ENCODE results near the gene SMC1A.
"Not testable (repeated sequence)": the region's sequence is repeated elsewhere in the genome, so short reads cannot be mapped to it uniquely, and the experiment has no call there.

Gene SMC1A

DNA sequence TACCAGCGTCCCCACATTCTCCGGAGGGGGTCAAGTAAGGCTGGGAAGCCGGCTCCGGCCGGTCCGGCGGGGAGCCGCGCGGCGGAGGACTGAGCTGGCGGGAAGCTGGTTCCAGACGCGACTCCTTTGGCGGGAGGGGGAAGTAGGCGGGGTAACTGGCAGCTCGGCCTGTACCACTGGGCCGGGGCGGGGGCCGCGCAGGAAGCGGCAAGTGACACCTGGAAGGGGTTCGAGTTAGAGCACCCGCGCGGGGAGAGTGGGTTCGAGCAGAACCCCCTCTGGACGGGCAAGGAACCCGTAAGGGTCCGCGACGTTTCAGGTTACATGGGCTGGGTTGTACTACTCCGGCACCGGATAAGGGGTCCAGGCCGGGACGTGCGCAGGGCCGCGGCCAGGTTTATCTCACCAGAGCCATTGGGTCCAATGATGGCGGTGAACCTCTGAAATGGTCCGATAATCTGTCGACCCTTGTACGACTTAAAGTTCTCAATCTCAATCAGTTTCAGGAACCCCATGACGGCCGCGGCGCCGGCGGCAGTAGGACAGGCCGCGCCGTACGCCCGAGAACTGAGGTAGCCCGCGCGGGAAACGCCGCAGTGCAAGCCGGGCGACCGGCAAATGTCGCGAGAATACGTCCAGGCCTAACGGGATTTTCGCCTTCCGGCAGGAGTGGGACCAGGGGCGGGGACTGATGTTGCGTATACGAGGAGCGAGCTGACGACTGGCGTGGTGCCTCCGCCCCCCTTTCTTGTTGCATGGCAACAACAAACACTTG, at the start of gene SMC1A:
SMC1A (minus strand) TSS at position 569 of the 775 bp plus-strand sequence; CDS start at position 515, 54 bp downstream.
- DNase-seq = peak; percentile 95

DNA sequence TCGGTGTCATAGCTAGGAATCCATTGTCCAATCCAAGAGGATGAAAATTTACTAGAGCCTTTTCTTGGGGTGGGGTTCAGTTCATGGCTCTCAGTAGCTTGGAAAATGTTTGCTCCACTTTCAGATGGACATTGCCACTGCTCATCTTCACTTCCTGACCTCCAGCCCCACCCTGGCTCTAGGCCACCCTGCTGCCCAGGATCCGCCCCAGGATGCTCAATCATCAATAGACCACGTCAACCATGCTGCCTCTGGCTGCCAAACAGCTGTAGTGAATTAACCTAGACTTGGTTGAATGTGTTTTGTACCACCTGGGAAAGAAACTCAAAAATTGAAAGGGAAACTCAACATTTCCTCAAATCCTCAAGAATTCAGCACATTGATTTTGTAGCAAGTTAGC, 48.9 kb upstream of the SMC1A start:
- DNase-seq = no peak

DNA sequence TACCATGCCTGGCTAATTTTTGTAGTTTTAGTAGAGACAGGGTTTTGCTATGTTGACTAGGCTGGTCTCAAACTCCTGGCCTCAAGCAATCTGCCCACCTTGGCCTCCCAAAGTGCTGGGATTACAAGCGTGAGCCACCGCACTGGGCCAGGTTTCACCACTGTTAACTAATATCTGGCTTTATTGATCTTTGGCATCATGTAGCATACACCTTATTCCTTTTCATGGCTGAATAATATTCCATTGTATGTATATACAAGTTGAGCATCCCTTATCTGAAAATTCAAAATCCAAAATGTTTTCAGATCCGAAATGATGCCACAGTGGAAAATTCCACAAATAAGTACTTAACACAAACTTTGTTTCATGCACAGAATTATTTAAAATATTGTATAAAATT, 46.2 kb upstream of the SMC1A start:
- not testable (repeated sequence) for DNase-seq

DNA sequence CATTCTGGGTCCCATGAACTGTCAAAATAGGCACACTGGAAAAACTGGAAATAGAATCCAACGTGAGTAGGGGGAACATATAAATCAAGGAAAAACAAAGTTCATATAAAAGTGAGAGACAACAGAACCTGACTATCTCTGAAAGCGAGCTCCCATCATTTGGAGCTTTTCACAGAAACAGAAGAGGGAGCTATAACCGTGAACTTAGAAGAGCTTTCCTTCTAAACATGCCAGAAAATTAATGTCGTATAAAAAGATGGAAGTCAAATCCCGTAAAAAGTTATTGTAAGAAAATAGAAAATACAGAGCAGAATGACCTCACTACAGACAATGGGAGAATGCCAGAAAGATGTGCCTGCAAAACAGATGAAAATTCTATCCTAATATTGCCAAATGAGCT, 35.6 kb upstream of the SMC1A start:
- no peak for DNase-seq

DNA sequence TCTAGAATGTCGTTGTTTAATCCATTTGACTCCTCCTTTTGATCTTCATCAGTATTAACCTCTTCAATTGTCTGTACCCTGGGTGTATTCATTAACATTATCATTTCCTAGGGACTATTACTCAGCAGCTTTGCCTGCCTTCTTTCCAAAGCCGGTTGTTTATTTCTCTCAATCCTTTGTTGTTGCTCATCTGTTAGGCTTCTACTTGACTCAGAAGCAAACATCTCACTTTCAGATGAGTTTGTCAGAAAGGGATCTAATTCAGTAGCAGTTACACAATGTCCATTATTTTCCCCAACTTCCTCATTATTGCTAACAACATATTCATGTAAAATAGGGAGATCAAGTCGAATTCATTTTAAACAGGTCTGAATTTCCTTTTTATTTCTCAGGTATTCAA, 33.8 kb upstream of the SMC1A start:
- no peak for DNase-seq

DNA sequence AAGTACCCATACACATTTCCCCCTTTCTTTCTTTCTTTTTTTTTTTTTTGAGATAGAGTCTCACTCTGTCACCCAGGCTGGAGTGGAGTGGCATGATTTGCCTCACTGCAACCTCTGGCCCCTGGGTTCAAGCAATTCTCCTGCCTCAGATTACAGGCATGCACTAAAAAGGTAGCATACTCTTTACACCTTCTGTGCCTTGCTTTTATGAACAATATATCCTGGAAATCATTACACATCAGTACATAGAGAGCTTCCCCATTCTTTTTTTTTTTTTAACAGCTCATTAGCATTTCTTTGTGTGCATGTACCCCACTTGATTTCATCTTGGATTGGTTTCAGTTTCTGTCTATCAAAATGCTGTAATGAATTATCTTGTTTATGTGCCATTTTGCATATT, 30.4 kb upstream of the SMC1A start:
- no peak for DNase-seq

DNA sequence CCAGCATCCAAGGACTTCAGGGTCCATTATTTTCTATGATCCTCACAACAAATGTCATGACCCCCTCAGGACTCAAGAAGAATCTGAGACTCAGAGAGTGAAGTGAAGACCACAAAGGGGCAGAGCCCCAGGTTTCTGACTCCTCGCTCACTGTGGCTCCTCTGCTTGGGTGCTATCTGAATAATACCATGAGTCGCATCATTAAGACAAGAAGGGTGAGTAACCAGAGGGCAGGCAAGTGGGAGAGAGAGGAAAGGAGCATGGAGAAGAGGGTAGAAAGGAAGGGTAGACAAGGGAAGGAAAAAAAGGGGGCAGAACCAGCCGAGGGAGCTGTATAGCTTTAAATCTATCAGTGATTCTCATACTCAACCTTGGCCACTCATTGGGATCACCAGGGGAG, 27.2 kb upstream of the SMC1A start:
- DNase-seq = no peak

DNA sequence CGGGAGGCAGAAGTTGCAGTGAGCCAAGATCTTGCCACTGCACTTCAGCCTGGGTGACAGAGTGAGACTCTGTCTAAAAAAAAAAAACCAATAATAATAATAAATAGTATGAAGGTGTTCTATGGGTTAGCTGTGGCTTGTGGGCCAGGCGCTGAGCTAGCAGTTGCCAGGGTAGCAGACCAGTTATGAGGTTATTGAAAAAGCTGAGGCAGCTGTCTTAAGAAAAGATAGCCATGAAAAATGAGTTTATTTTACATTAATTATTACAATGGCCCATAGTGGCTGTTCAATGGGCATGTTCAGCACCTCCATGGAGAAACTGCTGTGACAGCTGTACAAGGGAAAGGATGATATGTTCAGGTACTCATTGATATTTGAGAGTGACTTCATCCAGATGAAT, 25.0 kb upstream of the SMC1A start:
- no peak for DNase-seq

DNA sequence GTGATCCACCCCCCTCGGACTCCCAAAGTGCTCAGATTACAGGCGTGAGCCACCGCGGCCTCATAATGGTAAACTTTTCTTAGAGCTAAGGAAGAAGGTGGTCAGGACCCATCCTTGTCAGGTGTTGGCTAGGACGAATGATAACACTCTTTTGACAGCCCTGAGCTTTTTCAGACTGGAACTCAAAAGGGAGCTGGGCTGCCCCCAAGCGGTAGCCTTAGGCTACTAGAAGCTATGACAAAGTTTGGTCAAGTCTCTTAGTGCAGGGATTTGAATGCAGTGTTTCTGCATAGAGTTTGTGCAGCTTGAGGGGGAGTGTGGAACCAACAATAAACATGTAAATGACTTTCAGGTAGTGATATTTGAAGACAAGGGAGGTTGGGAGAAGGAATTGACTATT, 23.5 kb upstream of the SMC1A start:
- no peak for DNase-seq

DNA sequence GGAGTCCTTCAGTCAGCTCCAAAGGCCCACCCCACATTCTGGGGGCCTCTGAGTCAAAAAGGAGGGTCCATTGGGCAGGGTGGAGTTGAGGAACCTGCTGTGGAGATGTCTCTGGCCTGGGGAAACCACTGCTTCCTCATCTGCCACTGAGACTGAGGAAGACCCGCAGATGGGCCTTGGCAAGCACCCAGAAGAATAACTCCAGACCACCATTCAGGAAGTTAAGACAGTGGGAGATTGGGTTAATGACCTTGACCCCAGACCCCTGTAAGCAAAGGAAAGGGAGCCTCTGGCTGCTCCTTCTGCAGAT, 19.8 kb upstream of the SMC1A start:
- DNase-seq = no peak

DNA sequence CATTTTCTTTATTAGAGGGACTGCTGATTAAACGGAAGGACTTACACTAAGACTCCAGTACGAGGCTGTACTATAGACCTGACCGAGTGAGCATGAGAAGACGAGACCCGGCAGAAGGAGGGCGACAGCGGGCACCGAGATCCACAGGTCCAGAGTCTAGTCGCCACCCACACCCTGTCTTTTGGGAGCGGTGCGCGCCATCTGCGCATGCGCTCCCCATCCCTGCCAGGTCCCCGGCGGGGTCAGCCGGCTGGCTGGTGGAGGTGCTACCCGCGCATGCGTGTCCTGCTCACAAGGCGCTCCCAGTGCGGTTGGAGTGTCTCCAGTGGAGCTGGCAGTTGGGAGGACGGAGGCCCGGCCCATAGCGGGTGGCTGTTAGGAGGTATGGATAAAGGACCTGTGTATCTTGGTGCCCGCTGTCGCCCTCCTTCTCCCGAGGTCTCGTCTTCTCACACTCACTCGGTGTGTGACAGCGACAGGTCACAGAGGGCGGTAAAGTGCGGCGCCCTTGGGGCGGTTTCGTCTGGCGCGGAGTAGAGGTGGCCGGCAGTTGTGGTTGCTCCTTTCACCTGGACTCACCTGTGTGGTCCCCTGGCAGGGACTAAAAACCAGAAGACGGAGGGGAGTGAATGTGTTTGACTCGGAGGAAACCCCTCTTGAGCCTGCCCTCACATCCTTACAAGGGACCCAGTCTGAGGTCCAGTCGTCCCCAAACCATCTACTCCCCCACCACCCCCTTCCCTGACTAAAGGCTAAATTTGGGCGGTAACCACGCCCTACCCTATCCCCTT, 19.3 kb upstream of the SMC1A start:
- peak; percentile 64 for DNase-seq

DNA sequence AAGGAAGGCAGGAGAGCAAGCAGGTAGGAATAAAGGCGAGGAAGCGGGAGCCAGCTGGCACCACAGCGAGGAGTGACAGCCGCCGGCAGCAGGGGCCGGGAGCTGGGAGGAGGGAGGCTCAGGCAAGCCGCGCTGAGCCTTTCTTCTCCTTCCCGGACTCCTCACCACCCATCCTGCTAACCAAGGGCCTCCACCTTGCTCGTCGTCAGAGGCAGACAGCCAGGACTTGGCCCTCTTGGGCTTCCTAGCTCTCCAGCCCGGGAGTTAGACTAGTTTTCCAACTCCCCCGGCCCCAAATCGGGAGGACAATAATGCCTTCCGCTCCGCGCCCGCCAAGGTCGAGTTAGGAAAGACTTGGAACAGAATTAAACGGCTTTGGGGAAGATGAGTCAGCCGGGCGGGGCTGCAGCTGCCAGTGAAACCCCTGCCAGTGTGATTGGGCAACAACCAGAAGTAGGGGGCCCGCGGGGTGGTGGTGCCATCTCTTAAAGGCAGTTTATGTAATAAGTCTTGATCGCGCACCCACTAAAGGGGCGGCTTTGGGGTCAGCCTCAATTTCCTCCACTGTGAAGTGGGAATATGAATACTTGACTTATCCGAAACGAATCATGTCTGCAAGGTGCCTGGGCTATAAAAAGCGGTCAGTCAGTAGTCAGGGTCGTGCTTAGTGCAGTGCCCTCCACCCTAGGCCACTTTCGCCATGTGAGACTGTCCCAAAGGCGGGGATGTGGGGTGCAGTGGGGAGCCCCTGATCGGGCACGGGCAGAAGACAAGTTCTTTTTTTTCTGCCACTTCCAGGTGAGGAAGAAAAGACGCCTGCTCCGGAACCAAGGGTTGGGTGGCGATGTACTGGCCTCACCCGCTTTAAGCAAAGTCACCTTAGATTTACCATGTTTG, 18.4 kb upstream of the SMC1A start:
- peak; percentile 48 for DNase-seq

DNA sequence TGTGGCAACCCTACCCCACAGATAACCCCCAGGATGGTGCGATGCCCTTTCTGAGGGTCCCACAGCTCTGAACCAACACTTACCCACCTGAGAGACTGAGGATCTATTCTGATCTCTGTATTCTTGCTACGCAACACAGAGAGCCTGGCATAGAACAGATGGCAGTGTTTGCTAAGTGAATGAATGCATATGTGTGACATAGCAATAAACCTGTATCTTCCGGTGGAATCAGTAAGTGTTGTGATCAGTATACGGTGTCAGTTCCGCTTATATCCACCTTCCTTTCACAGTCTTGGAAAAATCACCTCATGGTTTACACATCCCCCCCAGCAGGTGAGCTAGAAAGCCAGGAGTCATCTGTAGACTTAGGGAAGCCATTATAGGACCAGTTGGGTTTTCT, 17.6 kb upstream of the SMC1A start:
- DNase-seq = no peak

DNA sequence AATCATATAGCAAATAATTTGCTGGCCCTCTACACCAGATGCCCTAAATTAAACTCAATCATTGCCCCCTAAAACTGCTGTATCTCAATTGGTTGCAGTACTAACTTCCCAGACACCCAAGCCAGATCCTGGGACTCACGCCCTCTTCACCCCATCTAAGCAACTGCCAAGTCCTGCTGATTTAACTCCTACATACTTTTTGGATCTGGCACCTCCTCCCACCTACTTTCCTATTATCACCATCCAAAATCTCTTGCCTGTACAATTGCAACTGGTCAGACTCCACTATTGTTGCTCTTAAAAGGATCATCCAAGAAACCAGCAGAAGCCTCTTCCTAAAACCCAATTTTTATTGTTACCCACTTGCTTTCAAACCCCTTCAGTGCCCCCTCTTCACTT, 16.4 kb upstream of the SMC1A start:
- no peak for DNase-seq

DNA sequence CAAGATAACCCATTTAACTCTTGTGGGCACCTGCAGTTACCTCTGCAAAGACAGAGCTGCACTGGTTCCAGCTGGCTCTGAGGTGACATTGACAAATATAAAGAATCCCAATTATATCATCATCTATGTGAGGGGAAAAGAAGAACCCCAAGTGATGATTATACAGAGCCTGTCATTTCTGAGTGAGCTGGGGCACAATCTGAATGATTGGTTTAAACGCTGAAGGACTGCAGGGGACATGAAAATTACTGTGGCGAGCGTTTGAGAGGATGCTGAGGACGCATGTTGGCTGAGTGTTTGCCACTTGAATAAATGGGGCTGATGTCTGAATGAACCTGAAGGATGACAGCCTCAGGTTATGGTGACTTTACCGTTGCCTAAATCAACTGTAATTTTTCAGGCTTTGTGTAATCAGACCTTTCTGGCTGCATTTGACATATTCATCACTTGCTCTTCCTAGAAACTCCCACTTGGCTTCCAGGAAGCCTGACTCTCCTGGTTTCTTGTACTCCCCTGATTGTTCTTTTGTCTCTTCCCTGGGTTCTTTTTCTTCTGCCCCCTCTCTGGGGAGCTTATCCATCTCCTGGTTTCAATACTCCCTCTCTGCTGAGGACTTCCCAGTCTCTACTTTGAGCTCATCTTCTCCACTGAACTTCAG, 15.8 kb upstream of the SMC1A start:
- no peak for DNase-seq

DNA sequence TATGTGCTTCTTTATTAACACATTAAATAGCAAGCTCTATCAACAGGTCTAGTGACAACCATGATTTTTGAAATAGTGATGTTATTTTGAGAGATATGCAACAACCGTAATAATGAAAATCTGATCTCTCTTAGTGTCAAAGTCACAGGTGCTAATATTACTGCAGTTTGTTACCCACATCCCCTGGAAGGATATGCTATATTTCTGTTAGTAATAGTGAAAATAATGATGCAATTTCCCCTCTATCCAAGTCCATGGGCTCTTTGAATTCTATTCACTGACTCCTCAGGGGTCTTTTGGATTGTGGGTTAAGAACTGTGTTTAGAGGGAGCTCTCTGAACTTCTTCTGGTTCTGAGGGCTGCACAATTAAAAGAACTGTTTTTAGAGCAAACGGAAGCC, 14.8 kb upstream of the SMC1A start:
- no peak for DNase-seq

DNA sequence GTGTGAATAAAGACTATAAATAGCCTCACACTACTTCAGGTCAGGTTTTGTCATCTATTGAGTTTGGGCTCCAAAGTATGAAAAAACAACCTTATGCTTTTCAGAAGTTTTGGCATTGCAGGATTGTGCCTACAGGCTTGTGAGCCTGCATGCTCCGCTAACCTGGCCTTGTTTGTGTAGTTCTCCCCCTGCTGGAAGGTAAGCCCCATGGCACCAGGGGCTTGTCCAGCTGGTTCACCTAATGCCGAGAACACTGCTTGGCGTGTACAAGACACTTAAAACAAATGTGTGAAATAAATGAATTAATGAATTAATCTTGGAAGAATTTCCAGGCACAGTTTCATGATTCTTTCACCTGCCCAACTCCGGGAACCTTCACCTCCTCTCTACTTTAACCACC, 13.5 kb upstream of the SMC1A start:
- DNase-seq = peak; percentile 47

DNA sequence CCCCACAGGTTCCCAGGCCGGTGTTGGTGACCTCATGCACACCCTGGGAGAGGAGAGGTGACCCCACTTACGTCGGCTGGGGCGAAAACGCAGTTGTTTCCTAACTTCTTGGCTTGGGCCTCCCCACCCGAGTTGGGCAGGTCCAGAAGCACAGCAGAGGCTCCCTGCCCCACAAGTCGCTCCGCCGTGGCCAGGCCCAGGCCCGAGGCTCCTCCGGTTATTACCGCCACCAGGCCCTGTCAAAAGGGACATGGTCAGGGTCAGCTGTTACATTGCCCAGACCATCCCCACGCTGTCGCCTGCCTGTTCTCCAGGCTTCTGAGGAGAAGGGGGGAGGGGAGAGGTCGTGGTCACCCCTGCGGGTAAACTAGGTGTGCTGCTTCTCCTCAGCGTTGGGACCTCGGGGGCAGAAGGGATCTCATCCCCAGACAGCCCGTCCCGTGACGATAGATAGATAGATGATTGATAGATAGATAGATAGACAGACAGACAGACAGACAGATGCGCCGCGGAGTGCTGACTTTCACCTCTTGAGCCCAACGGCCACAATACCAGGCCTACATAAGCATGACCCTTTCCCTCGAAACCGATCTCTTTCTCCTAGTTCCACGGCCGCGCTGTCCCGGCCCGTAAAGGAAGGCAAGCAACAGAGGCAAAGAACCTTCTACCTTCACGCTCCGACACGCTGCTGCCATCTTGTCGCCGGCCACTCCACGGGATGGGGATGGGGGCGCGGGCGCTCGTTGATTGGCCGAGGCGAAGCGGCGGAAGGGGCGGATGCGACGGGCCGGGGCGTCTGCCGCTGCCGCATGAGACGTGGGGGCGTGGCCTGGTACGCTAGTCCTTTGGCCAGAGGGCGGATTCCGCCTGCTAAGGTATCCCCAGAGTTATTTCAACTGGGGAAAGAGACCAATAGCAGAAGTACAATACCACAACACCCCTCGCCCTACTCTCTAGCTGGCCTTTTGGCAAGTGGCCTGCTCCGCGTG, 11.5 kb upstream of the SMC1A start, which contains the start of gene HSD17B10:
HSD17B10 (minus strand) TSS at position 720 of the 989 bp plus-strand sequence; CDS start at position 695, 25 bp downstream.
- peak; percentile 84 for DNase-seq

DNA sequence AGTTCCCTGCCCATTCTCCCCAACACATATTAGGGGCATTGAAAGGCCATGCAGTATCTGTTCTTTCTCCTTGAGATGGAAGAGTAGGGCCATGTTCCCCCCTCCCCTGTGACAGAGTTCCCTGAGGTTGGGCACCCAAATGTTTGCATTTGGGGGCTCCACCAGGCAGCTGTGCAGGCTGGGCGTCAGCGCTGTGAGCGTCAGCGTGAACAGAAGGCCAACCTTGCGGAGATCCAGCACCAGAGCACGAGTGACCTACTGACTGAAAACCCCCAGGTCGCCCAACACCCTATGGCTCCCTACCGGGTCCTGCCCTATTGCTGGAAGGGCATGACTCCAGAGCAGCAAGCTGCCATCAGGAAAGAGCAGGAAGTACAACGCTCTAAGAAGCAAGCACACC, 7.8 kb upstream of the SMC1A start:
- DNase-seq = no peak

DNA sequence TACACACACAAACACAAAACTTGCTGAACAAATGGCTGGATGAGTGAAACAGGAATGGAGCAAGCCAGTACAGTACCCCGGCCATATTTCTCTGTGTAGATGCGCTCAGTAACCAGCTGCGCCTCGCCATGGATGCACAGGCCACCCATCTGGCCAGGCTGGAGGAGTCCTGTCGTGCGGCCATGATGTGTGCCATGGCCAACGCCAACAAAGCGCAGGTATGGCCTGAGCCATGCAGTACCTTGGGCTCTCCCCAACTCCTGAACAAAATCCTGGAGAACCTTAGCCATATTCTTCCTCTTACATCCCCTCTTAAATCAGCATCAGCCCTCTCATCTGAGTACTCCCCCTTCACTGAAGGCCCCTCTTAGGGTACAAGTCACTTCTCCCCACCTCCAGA, 7.3 kb upstream of the SMC1A start:
- no peak for DNase-seq

DNA sequence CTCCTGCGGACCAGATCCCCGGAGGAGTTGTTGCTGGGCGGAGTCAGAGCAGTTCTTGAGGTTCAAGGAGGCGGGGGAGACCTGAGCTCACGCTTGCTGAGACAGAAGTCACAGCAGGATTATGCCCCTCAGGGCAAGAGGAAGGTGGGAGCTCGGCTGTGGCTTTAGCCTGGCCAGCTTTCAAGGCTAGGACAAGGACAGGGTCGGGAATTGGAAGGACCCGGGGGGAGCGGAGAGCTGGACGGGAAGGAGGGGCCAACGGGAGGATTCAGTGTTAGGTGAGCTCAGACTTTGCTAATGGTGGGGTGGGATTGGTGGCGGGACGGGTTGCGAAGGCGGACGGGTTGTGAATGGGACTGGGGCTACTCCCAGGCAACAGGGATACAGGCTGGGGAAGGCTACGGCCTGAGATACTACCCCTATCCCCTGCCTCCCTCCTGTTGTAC, 430 bp upstream of the SMC1A start, which contains the start of gene RIBC1:
RIBC1 (plus strand) TSS at position 13 of the 446 bp plus-strand sequence. CDS start 3,404 bp downstream, outside the sequence.
- no peak for DNase-seq

Measured in right forelimb (tissue), 1 donor.